K562 (cell line): ENCODE data around the gene AHI1. TPM values are rescaled to one million over a fixed set of nuclear protein-coding genes. Genes with fewer than 3 reads are reported as not detected.

ENCODE experiments used
- ATAC-seq: fragments of 200-7000 bp; cut with Tn5 transposase; 3 replicates; pipeline ENCODE4 v1.9.1; 2020; ENCODE audit warnings: moderate library complexity
- BruUV-seq: library from RNA; stranded (reverse); fragments of 400-500 nt; replicated peaks from 2 replicates; lab custom pipeline; 2021; lab: Mats Ljungman, UMichigan
- CTCF ChIA-PET: fragments of 300-600 bp; formaldehyde crosslinking; extraction: SDS; loops from one replicate; lab custom pipeline; 2021; ENCODE audit warnings: low intra/inter-chr PET ratio; lab: Yijun Ruan, JAX
- POLR2A ChIA-PET: fragments of 300-600, 350-650 bp; sonication (Branson Sonifier 250); formaldehyde crosslinking; extraction: SDS; loops from one replicate; lab custom pipeline; 2021; ENCODE audit warnings: antibody characterized with exemption, inconsistent platforms; lab: Yijun Ruan, JAX
- DNase-seq, 4 experiments: peaks; one replicate each; pipeline versions ENCODE4 v3.0.0 to v3.0.0-alpha.2; 2011 to 2018; ENCODE audit warnings: low spot score in 3 of 4, mixed read lengths in 3 of 4; ENCODE audit errors: extremely low read depth in 1 of 4
- FAIRE-seq: peaks from 2 replicates; lab custom pipeline; 2011; peaks lifted over from hg19 to GRCh38; lab: Jason Lieb, UNC
- H2AFZ ChIP-seq: 2 replicates; pipeline ENCODE4 v1.6.0; 2011; ENCODE audit warnings: low read depth, low read length, control low read depth, inconsistent platforms
- H3K27ac ChIP-seq: fragments of 200-600 bp; 3 replicates; pipeline ENCODE4 v1.8.0; 2011; ENCODE audit warnings: low read depth, mild to moderate bottlenecking, control low read depth, inconsistent platforms, low read length, moderate library complexity, mixed read lengths; ENCODE audit errors: extremely low read depth
- H3K27me3 ChIP-seq, 2 experiments: fragments of 300-600 bp in 1 of 2; 2 replicates in 1 of 2; 3 replicates in 1 of 2; pipeline versions ENCODE4 v1.6.0 to v1.8.0; 2011; ENCODE audit warnings: inconsistent platforms in 2 of 2, low read length in 2 of 2, mild to moderate bottlenecking in 1 of 2, mixed read lengths in 1 of 2, moderate library complexity in 1 of 2; ENCODE audit not compliant: control insufficient read depth in 2 of 2, insufficient read depth in 2 of 2
- H3K36me3 ChIP-seq: fragments of 300-600 bp; 3 replicates; pipeline ENCODE4 v1.8.0; 2011; ENCODE audit warnings: mild to moderate bottlenecking, low read length, inconsistent platforms; ENCODE audit not compliant: control insufficient read depth, insufficient read depth
- H3K4me1 ChIP-seq, 2 experiments: fragments of 200-600 bp in 1 of 2; replicated peaks in 1 of 2; 2 replicates in 1 of 2; 3 replicates in 1 of 2; pipeline versions ENCODE4 v1.5.1 to v1.8.0; 2011; ENCODE audit warnings: inconsistent platforms in 2 of 2, low read length in 2 of 2, mild to moderate bottlenecking in 1 of 2, mixed read lengths in 1 of 2, moderate library complexity in 1 of 2; ENCODE audit not compliant: control insufficient read depth in 2 of 2, insufficient read depth in 2 of 2
- H3K4me2 ChIP-seq: 2 replicates; pipeline ENCODE4 v1.6.1; 2011; ENCODE audit warnings: low read length, control low read depth, inconsistent platforms, mixed read lengths; ENCODE audit not compliant: insufficient read depth
- H3K4me3 ChIP-seq: fragments of 200-600 bp; sonication (generic), shearing (Covaris generic); 2 replicates; pipeline ENCODE4 v1.5.1; 2016; ENCODE audit warnings: control low read depth, inconsistent platforms
- H3K79me2 ChIP-seq: fragments of 200-600 bp; 3 replicates; pipeline ENCODE4 v1.8.0; 2011; ENCODE audit warnings: low read length, inconsistent platforms; ENCODE audit not compliant: control insufficient read depth, insufficient read depth
- H3K9ac ChIP-seq, 2 experiments: 2 replicates each; pipeline versions ENCODE4 v1.6.0 to v1.6.1; 2011; ENCODE audit warnings: low read depth in 2 of 2, low read length in 2 of 2, control low read depth in 1 of 2, inconsistent platforms in 1 of 2, mild to moderate bottlenecking in 1 of 2, mixed read lengths in 1 of 2; ENCODE audit not compliant: insufficient read depth in 1 of 2
- H3K9me1 ChIP-seq: one replicate; pipeline ENCODE4 v1.6.0; 2011; ENCODE audit warnings: inconsistent platforms, mild to moderate bottlenecking, low read length, moderate library complexity; ENCODE audit not compliant: control insufficient read depth, insufficient read depth
- H3K9me3 ChIP-seq: replicated peaks from 2 replicates; pipeline ENCODE4 v1.5.1; 2011; ENCODE audit warnings: low read depth, low read length, inconsistent platforms; ENCODE audit not compliant: control insufficient read depth, insufficient read depth
- H4K20me1 ChIP-seq: replicated peaks from 2 replicates; pipeline ENCODE4 v1.6.1; 2011; ENCODE audit warnings: low read length, inconsistent platforms, mixed read lengths; ENCODE audit not compliant: control insufficient read depth, insufficient read depth
- BHLHE40 ChIP-seq: IDR thresholded peaks from 2 replicates; pipeline ENCODE4 v1.6.1; 2011; ENCODE audit warnings: low read length, improper control_type of control experiment
- BRF1 ChIP-seq: IDR thresholded peaks from 3 replicates; pipeline ENCODE4 v1.6.1; 2011; ENCODE audit warnings: borderline replicate concordance, mild to moderate bottlenecking; ENCODE audit not compliant: insufficient read length; ENCODE audit errors: extremely low read depth
- CCAR2 ChIP-seq: fragments of 200-400 bp; formaldehyde crosslinking; IDR thresholded peaks from 2 replicates; pipeline ENCODE4 v1.6.1; 2017; ENCODE audit warnings: mild to moderate bottlenecking, low read depth, low read length
- CSDE1 ChIP-seq, 2 experiments: fragments of 450-650 bp; IDR thresholded peaks; 2 replicates each; pipeline ENCODE4 v1.6.1; 2016; ENCODE audit warnings: mild to moderate bottlenecking in 1 of 2
- GABPA ChIP-seq: fragments of 200-800 bp; sonication (Bioruptor generic); conservative IDR thresholded peaks from 2 replicates; pipeline ENCODE4 v1.6.1; 2016; ENCODE audit warnings: low read depth, missing genetic modification characterization, missing compliant biosample characterization
- GATAD2A ChIP-seq: fragments of 450-650 bp; IDR thresholded peaks from 2 replicates; pipeline ENCODE4 v1.6.1; 2017
- HOMEZ ChIP-seq: fragments of 250-450 bp; sonication (Bioruptor Pico); IDR thresholded peaks from 2 replicates; pipeline ENCODE4 v1.4.0; 2020; ENCODE audit warnings: mild to moderate bottlenecking, moderate library complexity
- IFI16 ChIP-seq: fragments of 250-450 bp; sonication (Bioruptor Pico); IDR thresholded peaks from 2 replicates; pipeline ENCODE4 v2.1.2; 2022; ENCODE audit warnings: mild to moderate bottlenecking, inconsistent platforms
- MIER1 ChIP-seq: fragments of 450-650 bp; IDR thresholded peaks from 2 replicates; pipeline ENCODE4 v1.6.1; 2016; ENCODE audit warnings: antibody characterized with exemption, mild to moderate bottlenecking, low read depth
- MTF1 ChIP-seq: fragments of 250-450 bp; sonication (Bioruptor Pico); IDR thresholded peaks from 2 replicates; pipeline ENCODE4 v1.9.0; 2021; ENCODE audit warnings: moderate library complexity, mild to moderate bottlenecking, inconsistent platforms, borderline replicate concordance
- NR1H2 ChIP-seq: sonication (generic); formaldehyde crosslinking; IDR thresholded peaks from 2 replicates; pipeline ENCODE4 v1.4.0; 2020; ENCODE audit warnings: mild to moderate bottlenecking, missing genetic modification reagents
- RBM14 ChIP-seq: fragments of 200-400 bp; formaldehyde crosslinking; IDR thresholded peaks from 2 replicates; pipeline ENCODE4 v1.6.1; 2018; ENCODE audit warnings: low read depth, mild to moderate bottlenecking, low read length, moderate library complexity, borderline replicate concordance; ENCODE audit not compliant: insufficient read depth
- SIX5 ChIP-seq, 2 experiments: IDR thresholded peaks; 2 replicates each; pipeline ENCODE4 v1.6.1; 2011; ENCODE audit warnings: low read length in 2 of 2, borderline replicate concordance in 1 of 2, low read depth in 1 of 2, mild to moderate bottlenecking in 1 of 2, moderate library complexity in 1 of 2; ENCODE audit not compliant: insufficient read depth in 1 of 2
- ZC3H4 ChIP-seq: sonication (generic); formaldehyde crosslinking; IDR thresholded peaks from 2 replicates; pipeline ENCODE4 v1.9.0; 2021; ENCODE audit warnings: missing genetic modification reagents, borderline replicate concordance
- ZFP1 ChIP-seq: fragments of 450-650 bp; formaldehyde crosslinking; IDR thresholded peaks from 2 replicates; pipeline ENCODE4 v1.4.0; 2020; ENCODE audit warnings: mild to moderate bottlenecking, mixed read lengths
- ZFP91 ChIP-seq: sonication (generic); formaldehyde crosslinking; IDR thresholded peaks from 2 replicates; pipeline ENCODE4 v1.8.0; 2022; ENCODE audit warnings: mild to moderate bottlenecking, missing genetic modification reagents
- ZNF561 ChIP-seq: fragments of 450-650 bp; formaldehyde crosslinking; conservative IDR thresholded peaks from 2 replicates; pipeline ENCODE4 v1.4.0; 2020; ENCODE audit warnings: mild to moderate bottlenecking, moderate library complexity
- WGBS: fragments of 100-300 bp; shearing (Covaris generic); methylation state at CpG from one replicate; pipeline ENCODE4 v1.1.6; 2016; ENCODE audit warnings: low coverage, mixed read lengths; ENCODE audit not compliant: insufficient coverage; ENCODE audit errors: missing lambda C conversion rate; 5-methylcytosine and 5-hydroxymethylcytosine counted together
- in situ Hi-C: fragments of 300-500 bp; cut with MboI; formaldehyde crosslinking; loops from 4 replicates; pipeline ENCODE4 v1.15.0; 2018; ENCODE audit warnings: inconsistent platforms, mixed read lengths
- intact Hi-C: fragments of 100-400 bp; cut with micrococcal nuclease; formaldehyde crosslinking; loops from 2 replicates; pipeline ENCODE4 v1.14.2; 2022
- polyA plus RNA-seq, 8 experiments: library from polyadenylated mRNA; depleted of rRNA in 4 of 8; stranded (reverse) in 5 of 8; unstranded in 3 of 8; fragments of >200 nt; fragmentation: Nextera tagmentation in 2 of 8; fragmentation: Illumina TruSeq in 1 of 8; extraction: Ambion mirVana in 2 of 8; extraction: Trizol in 1 of 8; gene quantifications; 2 replicates each; pipeline versions ENCODE4 v1.2.1 to v1.2.3, GENCODE V29; 2011 to 2014; ENCODE audit warnings: inconsistent platforms in 1 of 8, missing spikeins in 1 of 8
- total RNA-seq, 7 experiments: library from RNA; depleted of rRNA in 6 of 7; stranded (reverse); fragments of >200 nt in 6 of 7; fragmentation: Illumina TruSeq in 2 of 7; extraction: Trizol in 2 of 7; gene quantifications; 2 replicates each; pipeline versions ENCODE4 v1.2.1 to v1.2.3, GENCODE V29; 2011 to 2021; ENCODE audit warnings: low replicate concordance in 1 of 7

The AHI1 gene
- total and polyA plus RNA-seq, 9 of the 15 experiments (the other 6 are each of a cell fraction or from before 2014, with no cell fraction given): 24.7 to 54.9 (median 32.2) TPM

GRCh38 chr6:135268740-135269139 is 228.8 kb downstream of the AHI1 start:
- no peak for DNase-seq
- H4K20me1 ChIP-seq: no peaks in the 10 kb centered on the region
- H3K4me1 ChIP-seq: no peaks in the 10 kb centered on the region; a peak in 2 of 5 replicates
- H3K4me3 ChIP-seq: no peak overlapping the region
- intact Hi-C loops: no loop called here
- FAIRE-seq: peak; percentile 40
- WGBS: 94% methylated on average over 3 of the region's 3 CpGs
- ChIA-PET POLR2A (interaction anchor here (0.9 to 1.7 kb wide), 4 partner anchors 10 to 14 kb away, joined by 3 to 5 read pairs (median 4); no protein-coding TSS in a partner anchor), CTCF (no interaction called here)
- H3K27ac ChIP-seq: no peak overlapping the region
- no peaks in the 10 kb centered on the region for H3K27me3 ChIP-seq
- TF ChIP-seq MTF1 (no peak), RBM14 (no peak), CSDE1 (IDR thresholded peaks at IDR 0.05) (no peak), BHLHE40 (no peak), HOMEZ (no peak), ZC3H4 (CRISPR knock-in tag) (no peak), ZFP91 (CRISPR knock-in tag) (no peak), GABPA (tag) (no peak), GATAD2A (no peak), IFI16 (CRISPR knock-in tag) (no peak), BRF1 (no peak), SIX5 (IDR thresholded peaks at IDR 0.05; ENCODE audit: borderline replicate concordance in 1 of 2, insufficient read depth in 1 of 2, low read depth in 1 of 2, low read length in 2 of 2) (no peak), MIER1 (no peak), CCAR2 (no peak), NR1H2 (CRISPR knock-in tag) (no peak), ZFP1 (CRISPR knock-in tag) (no peak), ZNF561 (CRISPR knock-in tag) (no peak)
- H3K9me3 ChIP-seq: no peaks in the 10 kb centered on the region
- in situ Hi-C loops: no loop called here
- 0 out of 2 replicates have a peak overlapping the region, but pooled peaks have one; percentile 22 for H2AFZ ChIP-seq
- no peak for ATAC-seq
- no peak overlapping the region for H3K4me2 ChIP-seq
- no peak overlapping the region for H3K9ac ChIP-seq
- no TSS peak for BruUV-seq
- H3K79me2 ChIP-seq: no peaks in the 10 kb centered on the region
- no peaks in the 10 kb centered on the region for H3K9me1 ChIP-seq
- no peaks in the 10 kb centered on the region for H3K36me3 ChIP-seq
